NCI-H1417 (cell line): ENCODE measurements around the gene C19orf44.
"Not testable (repeated sequence)": the region's sequence is repeated elsewhere in the genome, so short reads cannot be mapped to it uniquely, and the experiment has no call there.

ENCODE experiments used
- DNase-seq, 3 experiments: peaks; one replicate each; lab custom pipeline; 2025; lab: John Stamatoyannopoulos, UW

C19orf44 gene

GRCh38 chr19:16467581-16467980 lies 28.6 kb upstream of the C19orf44 start:
- no peak for DNase-seq

- DNase-seq = peak in 2 of 3 experiments; percentile 13 to 48
Measured at GRCh38 chr19:16470541-16470910, 25.7 kb upstream of the C19orf44 start.

- DNase-seq = peak in 2 of 3 experiments; percentile 20 to 48
Measured at GRCh38 chr19:16470911-16471811, 25.0 kb upstream of the C19orf44 start.

- DNase-seq = not testable (repeated sequence)
Measured at GRCh38 chr19:16472559-16472899, 23.7 kb upstream of the C19orf44 start.

- DNase-seq = no peak
Measured at GRCh38 chr19:16472992-16473391, 23.2 kb upstream of the C19orf44 start.

- no peak for DNase-seq
Measured at GRCh38 chr19:16473875-16474392, 22.3 kb upstream of the C19orf44 start.

- DNase-seq = no peak
Measured at GRCh38 chr19:16476401-16476800, 19.8 kb upstream of the C19orf44 start.

- no peak for DNase-seq
Measured at GRCh38 chr19:16477311-16477710, 18.9 kb upstream of the C19orf44 start.

GRCh38 chr19:16482745-16483144 lies 13.4 kb upstream of the C19orf44 start:
- no peak for DNase-seq

GRCh38 chr19:16486476-16486875 lies 9.7 kb upstream of the C19orf44 start:
- DNase-seq = not testable (repeated sequence)

- DNase-seq = no peak
Measured at GRCh38 chr19:16496613-16496983, 404 bp downstream of the C19orf44 start.

- no peak for DNase-seq
Measured at GRCh38 chr19:16497042-16497441, 848 bp downstream of the C19orf44 start.

- DNase-seq = no peak
Measured at GRCh38 chr19:16497837-16498236, 1.6 kb downstream of the C19orf44 start.

GRCh38 chr19:16504271-16504670 lies 8.1 kb downstream of the C19orf44 start:
- no peak for DNase-seq

GRCh38 chr19:16506161-16506560 lies 10.0 kb downstream of the C19orf44 start:
- not testable (repeated sequence) for DNase-seq

- DNase-seq = no peak
Measured at GRCh38 chr19:16506961-16507360, 10.8 kb downstream of the C19orf44 start.

- no peak for DNase-seq
Measured at GRCh38 chr19:16508546-16508945, 12.4 kb downstream of the C19orf44 start.

GRCh38 chr19:16509141-16510061 lies 13.2 kb downstream of the C19orf44 start:
- DNase-seq = no peak

- DNase-seq = not testable (repeated sequence)
Measured at GRCh38 chr19:16512611-16513010, 16.4 kb downstream of the C19orf44 start.

- DNase-seq = no peak
Measured at GRCh38 chr19:16514383-16515019, 18.3 kb downstream of the C19orf44 start.

- no peak for DNase-seq
Measured at GRCh38 chr19:16516381-16516780, 20.2 kb downstream of the C19orf44 start.
